PFSK-1 (cell line): ENCODE measurements around the gene FZR1.

Source experiments
- POLR2AphosphoS5 ChIP-seq: IDR thresholded peaks from 2 replicates; pipeline ENCODE4 v1.6.1; 2012; ENCODE audit warnings: low read depth, mild to moderate bottlenecking, control low read depth, low read length, moderate library complexity
- TAF1 ChIP-seq: IDR thresholded peaks from 2 replicates; pipeline ENCODE4 v1.6.1; 2012; ENCODE audit warnings: low read length, control low read depth, borderline replicate concordance; ENCODE audit not compliant: insufficient read depth

DNA sequence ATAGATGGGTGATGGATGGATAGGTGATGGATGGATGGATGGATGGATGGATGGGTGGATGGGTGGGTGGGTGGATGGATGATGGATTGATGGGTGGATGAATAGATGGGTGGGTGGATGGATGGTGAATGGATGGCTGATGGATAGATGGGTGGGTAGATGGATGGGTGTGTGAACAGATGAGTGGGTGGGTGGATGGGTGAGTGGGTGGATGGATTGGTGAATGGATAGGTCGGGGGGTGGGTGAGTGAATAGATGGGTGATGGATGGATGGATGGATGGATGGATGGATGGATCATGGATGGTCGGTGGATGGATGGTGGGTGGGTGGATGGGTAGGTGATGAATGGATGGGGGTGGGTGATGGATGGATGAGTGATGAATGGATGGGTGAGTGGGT lies 29.3 kb upstream of the FZR1 start:
- no peak for TF ChIP-seq TAF1
- TF ChIP-seq POLR2AphosphoS5, result no peak
